NCI-H128 (cell line): ENCODE measurements around the gene AHNAK2.

Source experiments
- DNase-seq: peaks from one replicate; lab custom pipeline; 2025; ENCODE audit not compliant: unreplicated experiment; lab: John Stamatoyannopoulos, UW

Gene AHNAK2

DNA sequence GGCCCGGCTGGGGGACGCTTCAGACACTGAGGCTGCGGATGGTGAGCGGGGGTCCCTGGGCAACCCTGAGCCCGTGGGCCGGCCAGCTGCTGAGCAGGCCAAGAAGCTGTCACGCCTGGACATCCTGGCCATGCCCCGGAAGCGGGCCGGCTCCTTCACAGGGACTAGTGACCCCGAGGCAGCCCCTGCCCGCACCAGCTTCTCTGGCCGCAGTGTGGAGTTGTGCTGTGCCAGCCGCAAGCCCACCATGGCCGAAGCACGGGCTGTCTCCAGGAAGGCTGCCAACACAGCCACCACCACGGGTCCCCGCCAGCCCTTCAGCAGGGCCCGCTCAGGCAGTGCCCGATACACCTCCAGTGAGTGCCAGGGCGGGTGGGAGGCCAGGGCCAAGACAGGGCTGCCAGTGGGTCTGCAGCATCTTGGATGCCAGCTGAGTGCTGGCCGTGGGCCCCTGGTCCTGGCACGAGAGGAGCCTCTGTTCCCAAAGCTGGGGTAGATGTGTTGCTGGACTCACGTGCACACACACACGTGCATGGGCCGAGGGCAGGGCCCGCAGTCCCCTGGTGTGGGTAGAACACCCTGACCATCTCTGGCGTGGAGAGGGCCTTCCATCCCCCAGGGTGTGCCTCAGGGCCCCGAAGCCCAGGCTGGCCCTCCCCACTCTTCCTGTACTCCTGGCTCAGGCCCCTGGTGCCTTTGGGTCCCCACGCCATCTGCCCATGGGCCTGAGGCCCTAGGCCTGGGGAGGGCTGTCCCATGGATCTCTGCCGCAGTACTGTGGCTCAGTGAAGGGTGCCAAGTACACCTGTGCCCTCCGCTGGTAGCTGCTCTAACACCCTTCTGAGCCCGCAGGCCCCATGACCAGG is 90.3 kb downstream of the AHNAK2 start:
- no peak for DNase-seq
